ENCODE data around the gene PROSER1. TPM values are rescaled to one million over a fixed set of nuclear protein-coding genes. Genes with fewer than 3 reads are reported as not detected.

The PROSER1 gene
- total and polyA plus RNA-seq, 10 of the 15 experiments (the other 5 are each of a cell fraction or from before 2014, with no cell fraction given) = 14.3 to 66.0 (median 26.9) TPM

DNA sequence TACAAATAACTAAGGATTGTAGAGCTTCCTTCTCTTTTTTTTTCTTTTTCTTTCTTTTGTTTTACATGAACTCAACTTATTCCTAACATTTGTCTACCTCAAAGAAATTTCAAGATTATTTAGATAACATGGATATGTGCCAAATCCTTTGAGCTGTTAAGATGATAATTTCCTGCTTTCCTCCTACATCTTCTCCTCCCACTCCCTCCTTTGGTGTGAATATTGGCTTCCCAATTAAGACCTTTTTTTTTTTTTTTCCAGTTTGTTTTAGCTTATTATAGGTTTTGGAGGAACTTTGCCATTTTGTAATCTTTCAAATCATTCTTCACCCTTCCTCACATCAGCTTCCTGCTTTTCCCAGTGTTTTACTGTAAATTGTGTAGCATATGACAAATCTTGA, 10.9 kb upstream of the PROSER1 start:
- POLR2A ChIA-PET = interaction anchor here (1.2 kb wide), 1 partner anchor 10 kb away, joined by 6 read pairs; the partner anchor contains the start of gene NHLRC3
- intact Hi-C loops (cut with micrococcal nuclease; ENCODE audit: unreplicated experiment) = no loop called here
- TF ChIP-seq ZNF217 (IDR thresholded peaks at IDR 0.05) (no peak), CEBPB (IDR thresholded peaks at IDR 0.05; ENCODE audit: borderline replicate concordance in 1 of 2, low read depth in 2 of 2, low read length in 2 of 2) (no peak), SPI1 (IDR thresholded peaks at IDR 0.05; ENCODE audit: borderline replicate concordance, insufficient read depth, low read depth, low read length) (no peak), FOS (IDR thresholded peaks at IDR 0.05; ENCODE audit: borderline replicate concordance, extremely low read depth, insufficient read length) (no peak), RELA (IDR thresholded peaks at IDR 0.05; ENCODE audit: borderline replicate concordance, partially characterized antibody) (no peak), HDAC6 (IDR thresholded peaks at IDR 0.05; ENCODE audit: unreplicated experiment) (no peak), HDAC2 (IDR thresholded peaks at IDR 0.05) (no peak), ZZZ3 (IDR thresholded peaks at IDR 0.05; ENCODE audit: control insufficient read depth, insufficient read length, low read depth) (no peak), FOXK2 (IDR thresholded peaks at IDR 0.05) (no peak)
- TF ChIP-seq, protein P1, sequence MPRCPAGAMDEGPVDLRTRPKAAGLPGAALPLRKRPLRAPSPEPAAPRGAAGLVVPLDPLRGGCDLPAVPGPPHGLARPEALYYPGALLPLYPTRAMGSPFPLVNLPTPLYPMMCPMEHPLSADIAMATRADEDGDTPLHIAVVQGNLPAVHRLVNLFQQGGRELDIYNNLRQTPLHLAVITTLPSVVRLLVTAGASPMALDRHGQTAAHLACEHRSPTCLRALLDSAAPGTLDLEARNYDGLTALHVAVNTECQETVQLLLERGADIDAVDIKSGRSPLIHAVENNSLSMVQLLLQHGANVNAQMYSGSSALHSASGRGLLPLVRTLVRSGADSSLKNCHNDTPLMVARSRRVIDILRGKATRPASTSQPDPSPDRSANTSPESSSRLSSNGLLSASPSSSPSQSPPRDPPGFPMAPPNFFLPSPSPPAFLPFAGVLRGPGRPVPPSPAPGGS (IDR thresholded peaks at IDR 0.05; ENCODE audit: borderline replicate concordance, insufficient read depth, low read depth, low read length, poor library complexity, severe bottlenecking) = no peak
- TF ChIP-seq, protein P2, sequence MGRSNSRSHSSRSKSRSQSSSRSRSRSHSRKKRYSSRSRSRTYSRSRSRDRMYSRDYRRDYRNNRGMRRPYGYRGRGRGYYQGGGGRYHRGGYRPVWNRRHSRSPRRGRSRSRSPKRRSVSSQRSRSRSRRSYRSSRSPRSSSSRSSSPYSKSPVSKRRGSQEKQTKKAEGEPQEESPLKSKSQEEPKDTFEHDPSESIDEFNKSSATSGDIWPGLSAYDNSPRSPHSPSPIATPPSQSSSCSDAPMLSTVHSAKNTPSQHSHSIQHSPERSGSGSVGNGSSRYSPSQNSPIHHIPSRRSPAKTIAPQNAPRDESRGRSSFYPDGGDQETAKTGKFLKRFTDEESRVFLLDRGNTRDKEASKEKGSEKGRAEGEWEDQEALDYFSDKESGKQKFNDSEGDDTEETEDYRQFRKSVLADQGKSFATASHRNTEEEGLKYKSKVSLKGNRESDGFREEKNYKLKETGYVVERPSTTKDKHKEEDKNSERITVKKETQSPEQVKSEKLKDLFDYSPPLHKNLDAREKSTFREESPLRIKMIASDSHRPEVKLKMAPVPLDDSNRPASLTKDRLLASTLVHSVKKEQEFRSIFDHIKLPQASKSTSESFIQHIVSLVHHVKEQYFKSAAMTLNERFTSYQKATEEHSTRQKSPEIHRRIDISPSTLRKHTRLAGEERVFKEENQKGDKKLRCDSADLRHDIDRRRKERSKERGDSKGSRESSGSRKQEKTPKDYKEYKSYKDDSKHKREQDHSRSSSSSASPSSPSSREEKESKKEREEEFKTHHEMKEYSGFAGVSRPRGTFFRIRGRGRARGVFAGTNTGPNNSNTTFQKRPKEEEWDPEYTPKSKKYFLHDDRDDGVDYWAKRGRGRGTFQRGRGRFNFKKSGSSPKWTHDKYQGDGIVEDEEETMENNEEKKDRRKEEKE (IDR thresholded peaks at IDR 0.05) = no peak
- TF ChIP-seq, protein P3, sequence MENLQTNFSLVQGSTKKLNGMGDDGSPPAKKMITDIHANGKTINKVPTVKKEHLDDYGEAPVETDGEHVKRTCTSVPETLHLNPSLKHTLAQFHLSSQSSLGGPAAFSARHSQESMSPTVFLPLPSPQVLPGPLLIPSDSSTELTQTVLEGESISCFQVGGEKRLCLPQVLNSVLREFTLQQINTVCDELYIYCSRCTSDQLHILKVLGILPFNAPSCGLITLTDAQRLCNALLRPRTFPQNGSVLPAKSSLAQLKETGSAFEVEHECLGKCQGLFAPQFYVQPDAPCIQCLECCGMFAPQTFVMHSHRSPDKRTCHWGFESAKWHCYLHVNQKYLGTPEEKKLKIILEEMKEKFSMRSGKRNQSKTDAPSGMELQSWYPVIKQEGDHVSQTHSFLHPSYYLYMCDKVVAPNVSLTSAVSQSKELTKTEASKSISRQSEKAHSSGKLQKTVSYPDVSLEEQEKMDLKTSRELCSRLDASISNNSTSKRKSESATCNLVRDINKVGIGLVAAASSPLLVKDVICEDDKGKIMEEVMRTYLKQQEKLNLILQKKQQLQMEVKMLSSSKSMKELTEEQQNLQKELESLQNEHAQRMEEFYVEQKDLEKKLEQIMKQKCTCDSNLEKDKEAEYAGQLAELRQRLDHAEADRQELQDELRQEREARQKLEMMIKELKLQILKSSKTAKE (IDR thresholded peaks at IDR 0.05; ENCODE audit: low read depth, poor library complexity, severe bottlenecking) = no peak
- TF ChIP-seq, protein P4, sequence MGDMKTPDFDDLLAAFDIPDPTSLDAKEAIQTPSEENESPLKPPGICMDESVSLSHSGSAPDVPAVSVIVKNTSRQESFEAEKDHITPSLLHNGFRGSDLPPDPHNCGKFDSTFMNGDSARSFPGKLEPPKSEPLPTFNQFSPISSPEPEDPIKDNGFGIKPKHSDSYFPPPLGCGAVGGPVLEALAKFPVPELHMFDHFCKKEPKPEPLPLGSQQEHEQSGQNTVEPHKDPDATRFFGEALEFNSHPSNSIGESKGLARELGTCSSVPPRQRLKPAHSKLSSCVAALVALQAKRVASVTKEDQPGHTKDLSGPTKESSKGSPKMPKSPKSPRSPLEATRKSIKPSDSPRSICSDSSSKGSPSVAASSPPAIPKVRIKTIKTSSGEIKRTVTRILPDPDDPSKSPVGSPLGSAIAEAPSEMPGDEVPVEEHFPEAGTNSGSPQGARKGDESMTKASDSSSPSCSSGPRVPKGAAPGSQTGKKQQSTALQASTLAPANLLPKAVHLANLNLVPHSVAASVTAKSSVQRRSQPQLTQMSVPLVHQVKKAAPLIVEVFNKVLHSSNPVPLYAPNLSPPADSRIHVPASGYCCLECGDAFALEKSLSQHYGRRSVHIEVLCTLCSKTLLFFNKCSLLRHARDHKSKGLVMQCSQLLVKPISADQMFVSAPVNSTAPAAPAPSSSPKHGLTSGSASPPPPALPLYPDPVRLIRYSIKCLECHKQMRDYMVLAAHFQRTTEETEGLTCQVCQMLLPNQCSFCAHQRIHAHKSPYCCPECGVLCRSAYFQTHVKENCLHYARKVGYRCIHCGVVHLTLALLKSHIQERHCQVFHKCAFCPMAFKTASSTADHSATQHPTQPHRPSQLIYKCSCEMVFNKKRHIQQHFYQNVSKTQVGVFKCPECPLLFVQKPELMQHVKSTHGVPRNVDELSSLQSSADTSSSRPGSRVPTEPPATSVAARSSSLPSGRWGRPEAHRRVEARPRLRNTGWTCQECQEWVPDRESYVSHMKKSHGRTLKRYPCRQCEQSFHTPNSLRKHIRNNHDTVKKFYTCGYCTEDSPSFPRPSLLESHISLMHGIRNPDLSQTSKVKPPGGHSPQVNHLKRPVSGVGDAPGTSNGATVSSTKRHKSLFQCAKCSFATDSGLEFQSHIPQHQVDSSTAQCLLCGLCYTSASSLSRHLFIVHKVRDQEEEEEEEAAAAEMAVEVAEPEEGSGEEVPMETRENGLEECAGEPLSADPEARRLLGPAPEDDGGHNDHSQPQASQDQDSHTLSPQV (IDR thresholded peaks at IDR 0.05) = no peak

More for the DNA sequence above, 10.9 kb upstream of the PROSER1 start:
- Histone ChIP-seq H3K27me3 (replicated peaks in 1 of 2; ENCODE audit: control insufficient read depth in 2 of 2, insufficient read depth in 2 of 2, low read length in 1 of 2) (no peaks in the 10 kb centered on the region), H4K20me1 (ENCODE audit: control insufficient read depth, insufficient read depth) (no peaks in the 10 kb centered on the region), H3K36me3 (ENCODE audit: control insufficient read depth in 2 of 2, insufficient read depth in 2 of 2, low read length in 1 of 2) (0 out of 4 replicates have a peak, but pooled peaks cover 0 to 9% of the 10 kb centered on the region in 2 experiments), H3K9ac (ENCODE audit: control insufficient read depth, insufficient read depth, low read length) (no peak overlapping the region), H3K4me2 (ENCODE audit: control insufficient read depth, insufficient read depth) (no peak overlapping the region), H3K4me3 (no peak overlapping the region), H3K27ac (ENCODE audit: control insufficient read depth, insufficient read depth) (no peak overlapping the region), H3K79me2 (ENCODE audit: control insufficient read depth, insufficient read depth, low read length) (no peaks in the 10 kb centered on the region), H3K4me1 (ENCODE audit: control insufficient read depth, insufficient read depth, low read length) (peaks cover 12% of the 10 kb centered on the region), H3K9me3 (replicated peaks; ENCODE audit: control insufficient read depth, insufficient read depth, low read length) (no peaks in the 10 kb centered on the region), H2AFZ (ENCODE audit: control insufficient read depth, low read depth, low read length) (no peak overlapping the region)
- BruUV-seq (replicated peaks) = no TSS peak
- ChIA-PET SMC1A (ENCODE audit: uncharacterized antibody, unreplicated experiment) (interaction anchor here (0.6 to 1.3 kb wide), 4 partner anchors 12 to 547 kb away, joined by 3 to 11 read pairs (median 4); no protein-coding TSS in a partner anchor), CTCF (interaction anchor here (1.1 to 1.8 kb wide), 4 partner anchors 31 to 568 kb away, joined by 3 to 5 read pairs (median 3); no protein-coding TSS in a partner anchor), RAD21 (ENCODE audit: unreplicated experiment) (interaction anchor here (0.6 to 1.2 kb wide), 2 partner anchors 211 to 1992 kb away, joined by 4 read pairs; no protein-coding TSS in a partner anchor)
- no peak for ATAC-seq
- no peak for FAIRE-seq
- no peak for DNase-seq (ENCODE audit: low read depth, low spot score)
- in situ Hi-C loops (cut with MboI) = loop anchor here (5.0 kb wide), 1 partner anchor 563 kb away; no protein-coding TSS in a partner anchor

All from GM12878 (cell line).